OCI-LY7 (cell line): Measurements from ENCODE around the gene NSD1. TPM values are rescaled to one million over a fixed set of nuclear protein-coding genes. Genes with fewer than 3 reads are reported as not detected.

Experiments used
- BruUV-seq: library from RNA; stranded (reverse); fragments of 400-500 nt; replicated peaks from 2 replicates; lab custom pipeline; 2021; lab: Mats Ljungman, UMichigan
- CTCF ChIA-PET: fragments of 300-600 bp; sonication (Branson Sonifier 250); formaldehyde crosslinking; loops from one replicate; lab custom pipeline; 2022; ENCODE audit warnings: antibody characterized with exemption; ENCODE audit not compliant: unreplicated experiment; lab: Charles Lee
- POLR2A ChIA-PET: fragments of 300-600 bp; sonication (Branson Sonifier 250); formaldehyde crosslinking; loops from one replicate; lab custom pipeline; 2022; ENCODE audit warnings: antibody characterized with exemption; lab: Charles Lee
- DNase-seq: peaks from one replicate; pipeline ENCODE4 v3.0.0-alpha.2; 2015; ENCODE audit warnings: low spot score
- H2AFZ ChIP-seq: fragments of 200-600 bp; sonication (generic), shearing (Covaris generic); 2 replicates; pipeline ENCODE4 v1.6.1; 2014; ENCODE audit warnings: mild to moderate bottlenecking, antibody characterized with exemption, low read length, moderate library complexity
- H3K27ac ChIP-seq: fragments of 200-600 bp; sonication (generic); 2 replicates; pipeline ENCODE4 v1.5.1; 2014; ENCODE audit warnings: mixed run types, low read depth, mild to moderate bottlenecking, moderate library complexity, low read length, inconsistent platforms; ENCODE audit not compliant: poor library complexity, severe bottlenecking
- H3K36me3 ChIP-seq: fragments of 200-600 bp; sonication (generic); 2 replicates; pipeline ENCODE4 v1.6.1; 2014; ENCODE audit warnings: mild to moderate bottlenecking, antibody characterized with exemption, low read length, moderate library complexity, mixed read lengths; ENCODE audit not compliant: insufficient read depth
- H3K4me1 ChIP-seq: fragments of 200-600 bp; sonication (generic); 2 replicates; pipeline ENCODE4 v1.5.1; 2014; ENCODE audit warnings: mild to moderate bottlenecking, low read length; ENCODE audit not compliant: insufficient read depth, poor library complexity, severe bottlenecking
- H3K4me2 ChIP-seq: fragments of 200-600 bp; sonication (generic); 2 replicates; pipeline ENCODE4 v1.6.1; 2014; ENCODE audit warnings: mild to moderate bottlenecking, low read length
- H3K4me3 ChIP-seq: fragments of 200-600 bp; sonication (generic); 2 replicates; pipeline ENCODE4 v1.5.1; 2014; ENCODE audit warnings: mild to moderate bottlenecking, low read depth, low read length; ENCODE audit not compliant: poor library complexity, severe bottlenecking
- H3K79me2 ChIP-seq: fragments of 200-600 bp; sonication (generic); 2 replicates; pipeline ENCODE4 v1.6.1; 2016; ENCODE audit warnings: low read depth, mild to moderate bottlenecking, low read length, moderate library complexity, mixed read lengths; ENCODE audit not compliant: insufficient read depth
- H3K9me2 ChIP-seq: fragments of 200-600 bp; sonication (generic); 2 replicates; pipeline ENCODE4 v1.6.1; 2016; ENCODE audit warnings: mild to moderate bottlenecking, low read length, mixed read lengths; ENCODE audit not compliant: insufficient read depth
- H3K9me3 ChIP-seq: fragments of 200-600 bp; sonication (generic); 2 replicates; pipeline ENCODE4 v1.6.1; 2014; ENCODE audit warnings: mild to moderate bottlenecking, mixed run types, low read length, mixed read lengths
- H4K20me1 ChIP-seq: fragments of 200-600 bp; sonication (generic); 2 replicates; pipeline ENCODE4 v1.6.1; 2014; ENCODE audit warnings: mild to moderate bottlenecking, antibody characterized with exemption, low read length, moderate library complexity, mixed read lengths; ENCODE audit not compliant: insufficient read depth
- EZH2phosphoT487 ChIP-seq: fragments of 200-600 bp; sonication (generic); IDR thresholded peaks from 2 replicates; pipeline ENCODE4 v1.6.1; 2018; ENCODE audit warnings: low read depth, borderline replicate concordance, mild to moderate bottlenecking, mixed run types, antibody characterized with exemption, low read length, moderate library complexity, mixed read lengths
- intact Hi-C: fragments of 100-400 bp; cut with micrococcal nuclease; formaldehyde crosslinking; loops from one replicate; pipeline ENCODE4 v1.10.0; 2022; ENCODE audit not compliant: unreplicated experiment
- total RNA-seq, 2 experiments: library from RNA; depleted of rRNA in 1 of 2; stranded (reverse); fragments of >200 nt in 1 of 2; shearing (Covaris generic) in 1 of 2; gene quantifications; 2 replicates each; pipeline ENCODE4 v1.2.3, GENCODE V29; 2014 to 2022
- TF ChIP-seq, protein P1 (sequence below): fragments of 200-600 bp; sonication (generic); conservative IDR thresholded peaks from 2 replicates; pipeline ENCODE4 v1.5.1; 2014; ENCODE audit warnings: mild to moderate bottlenecking, antibody characterized with exemption, low read length, moderate library complexity, mixed read lengths

The NSD1 gene
- total RNA-seq, 2 experiments from 2014 or later: 64.3 to 142 TPM

DNA sequence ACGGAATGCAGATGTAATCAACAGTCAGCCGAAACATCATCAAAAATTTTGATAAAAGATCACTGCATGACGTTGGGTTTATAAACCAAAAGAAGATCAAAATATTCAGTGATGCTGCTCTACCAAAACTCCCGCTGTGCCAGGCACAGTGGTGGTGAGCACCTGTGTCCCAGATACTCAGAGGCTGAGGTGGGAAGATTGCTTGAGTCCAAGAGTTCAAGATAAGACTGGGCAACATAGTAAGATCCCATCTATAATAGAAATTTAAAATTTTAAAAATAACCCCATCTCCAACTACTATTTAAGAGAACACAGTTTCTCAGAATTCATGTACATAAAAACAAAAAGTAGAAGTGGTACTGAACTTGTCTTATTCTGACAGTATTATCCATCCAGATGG lies 214.1 kb downstream of the NSD1 start:
- Histone ChIP-seq H3K4me3 (no peak overlapping the region), H3K9me3 (no peaks in the 10 kb centered on the region), H3K27ac (no peak overlapping the region), H3K79me2 (peaks cover 78% of the 10 kb centered on the region), H3K4me2 (peak overlapping the region; percentile 8), H3K36me3 (peaks cover 58% of the 10 kb centered on the region), H3K9me2 (no peaks in the 10 kb centered on the region), H4K20me1 (peaks cover 11% of the 10 kb centered on the region; the same call in 1 of the 2 replicates), H2AFZ (no peak overlapping the region), H3K4me1 (peaks cover 37% of the 10 kb centered on the region)
- intact Hi-C loops: no loop called here
- BruUV-seq: no TSS peak
- TF ChIP-seq, protein P1, sequence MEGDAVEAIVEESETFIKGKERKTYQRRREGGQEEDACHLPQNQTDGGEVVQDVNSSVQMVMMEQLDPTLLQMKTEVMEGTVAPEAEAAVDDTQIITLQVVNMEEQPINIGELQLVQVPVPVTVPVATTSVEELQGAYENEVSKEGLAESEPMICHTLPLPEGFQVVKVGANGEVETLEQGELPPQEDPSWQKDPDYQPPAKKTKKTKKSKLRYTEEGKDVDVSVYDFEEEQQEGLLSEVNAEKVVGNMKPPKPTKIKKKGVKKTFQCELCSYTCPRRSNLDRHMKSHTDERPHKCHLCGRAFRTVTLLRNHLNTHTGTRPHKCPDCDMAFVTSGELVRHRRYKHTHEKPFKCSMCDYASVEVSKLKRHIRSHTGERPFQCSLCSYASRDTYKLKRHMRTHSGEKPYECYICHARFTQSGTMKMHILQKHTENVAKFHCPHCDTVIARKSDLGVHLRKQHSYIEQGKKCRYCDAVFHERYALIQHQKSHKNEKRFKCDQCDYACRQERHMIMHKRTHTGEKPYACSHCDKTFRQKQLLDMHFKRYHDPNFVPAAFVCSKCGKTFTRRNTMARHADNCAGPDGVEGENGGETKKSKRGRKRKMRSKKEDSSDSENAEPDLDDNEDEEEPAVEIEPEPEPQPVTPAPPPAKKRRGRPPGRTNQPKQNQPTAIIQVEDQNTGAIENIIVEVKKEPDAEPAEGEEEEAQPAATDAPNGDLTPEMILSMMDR: no peak
- no peak for TF ChIP-seq EZH2phosphoT487
- ChIA-PET CTCF (no interaction called here), POLR2A (no interaction called here)
- DNase-seq: no peak

DNA sequence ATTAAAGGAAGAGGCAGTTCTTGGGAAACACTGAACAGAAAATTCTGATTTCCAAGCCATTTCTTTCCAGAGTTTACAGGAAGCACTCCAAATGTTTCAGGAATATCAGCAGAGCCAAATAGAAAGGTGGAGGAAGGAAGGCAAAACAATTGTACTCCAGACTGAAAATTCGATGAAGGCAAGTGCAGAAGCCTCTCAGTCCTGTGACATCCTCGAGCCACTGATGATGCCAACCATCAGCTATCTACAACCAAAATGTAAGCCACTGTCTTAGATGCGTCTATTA lies 215.7 kb downstream of the NSD1 start:
- intact Hi-C loops: no loop called here

DNA sequence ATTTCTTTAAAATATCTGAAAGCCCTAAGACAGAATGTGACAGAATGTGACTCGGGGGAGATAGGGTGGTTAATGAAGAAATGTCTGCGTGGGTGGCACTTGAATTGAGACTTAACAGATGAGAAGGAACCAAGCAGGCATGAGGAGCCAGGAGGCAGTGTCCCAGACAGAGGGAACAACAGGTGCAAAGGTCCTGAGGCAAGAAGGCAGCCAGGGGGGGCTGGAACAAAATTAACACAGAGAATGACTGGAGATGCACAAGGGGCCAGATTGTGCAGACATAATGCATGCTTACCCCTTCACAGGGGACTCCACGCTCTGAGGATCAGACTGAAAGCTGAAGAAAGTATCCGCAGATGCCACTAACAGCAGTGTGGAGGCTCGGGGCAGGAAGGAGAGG lies 216.2 kb downstream of the NSD1 start:
- TF ChIP-seq EZH2phosphoT487: no peak
- TF ChIP-seq, protein P1: no peak
- H4K20me1 ChIP-seq: peaks cover 11% of the 10 kb centered on the region; the same call in 1 of the 2 replicates
- H3K27ac ChIP-seq: no peak overlapping the region
- POLR2A ChIA-PET: interaction anchor here (0.7 to 5.4 kb wide), 4 partner anchors 11 to 420 kb away, joined by 3 to 35 read pairs (median 3); no protein-coding TSS in a partner anchor
- intact Hi-C loops: loop anchor here (2.0 kb wide), 1 partner anchor 37 kb away; no protein-coding TSS in a partner anchor
- H3K4me3 ChIP-seq: peak overlapping the region; percentile 90
- peaks cover 41% of the 10 kb centered on the region for H3K36me3 ChIP-seq
- DNase-seq: no peak
- no peak overlapping the region for H2AFZ ChIP-seq
- peak overlapping the region; percentile 98 for H3K4me2 ChIP-seq
- H3K9me2 ChIP-seq: no peaks in the 10 kb centered on the region
- H3K79me2 ChIP-seq: peaks cover 60% of the 10 kb centered on the region
- H3K4me1 ChIP-seq: peaks cover 37% of the 10 kb centered on the region
- no TSS peak for BruUV-seq
- CTCF ChIA-PET: no interaction called here
- no peaks in the 10 kb centered on the region for H3K9me3 ChIP-seq

More for the DNA sequence above, 215.7 kb downstream of the NSD1 start:
- CTCF ChIA-PET: no interaction called here
- Histone ChIP-seq H3K27ac (no peak overlapping the region), H4K20me1 (peaks cover 11% of the 10 kb centered on the region; the same call in 1 of the 2 replicates), H3K9me2 (no peaks in the 10 kb centered on the region), H3K4me3 (peak overlapping the region; percentile 90), H3K9me3 (no peaks in the 10 kb centered on the region), H3K4me2 (peak overlapping the region; percentile 98), H3K79me2 (peaks cover 61% of the 10 kb centered on the region), H3K36me3 (peaks cover 43% of the 10 kb centered on the region), H3K4me1 (peaks cover 37% of the 10 kb centered on the region), H2AFZ (no peak overlapping the region)
- POLR2A ChIA-PET: interaction anchor here (0.7 to 5.4 kb wide), 3 partner anchors 12 to 78 kb away, joined by 3 to 35 read pairs (median 5); no protein-coding TSS in a partner anchor
- no TSS peak for BruUV-seq
- no peak for DNase-seq
- TF ChIP-seq, protein P1: no peak
- TF ChIP-seq EZH2phosphoT487: no peak

Other genes with a start within 250 kb of the NSD1 start
- gene HK3, start 234.4 kb upstream of the NSD1 start, total RNA-seq (2014; rRNA removed; shearing (Covaris generic)): 0.38 TPM in 1 of 2 replicates, not detected in the other
- gene HK3, start 234.4 kb upstream of the NSD1 start, total RNA-seq (2022): not detected in 2 replicates
- gene UIMC1, start 127.0 kb upstream of the NSD1 start, total RNA-seq (2014; rRNA removed; shearing (Covaris generic)): 42.7 and 58.4 TPM in 2 replicates
- 78.5 and 94.1 TPM in 2 replicates for gene UIMC1, start 127.0 kb upstream of the NSD1 start, total RNA-seq (2022)
- gene ZNF346, start 111.1 kb upstream of the NSD1 start, total RNA-seq (2014; rRNA removed; shearing (Covaris generic)): 31.8 and 36.6 TPM in 2 replicates
- 39.7 and 42.4 TPM in 2 replicates for gene ZNF346, start 111.1 kb upstream of the NSD1 start, total RNA-seq (2022)
- gene FGFR4, start 46.9 kb upstream of the NSD1 start, total RNA-seq (2014; rRNA removed; shearing (Covaris generic)): 0.39 and 1.2 TPM in 2 replicates
- gene FGFR4, start 46.9 kb upstream of the NSD1 start, total RNA-seq (2022): 3.5 and 4.5 TPM in 2 replicates
- 25.8 and 43.1 TPM in 2 replicates for gene RAB24, start 169.9 kb downstream of the NSD1 start, total RNA-seq (2014; rRNA removed; shearing (Covaris generic))
- gene RAB24, start 169.9 kb downstream of the NSD1 start, total RNA-seq (2022): 31.3 and 36.1 TPM in 2 replicates
- gene PRELID1, start 170.0 kb downstream of the NSD1 start, total RNA-seq (2014; rRNA removed; shearing (Covaris generic)): 217 and 249 TPM in 2 replicates
- gene PRELID1, start 170.0 kb downstream of the NSD1 start, total RNA-seq (2022): 203 and 232 TPM in 2 replicates
- 109 and 130 TPM in 2 replicates for gene MXD3, start 178.1 kb downstream of the NSD1 start, total RNA-seq (2014; rRNA removed; shearing (Covaris generic))
- 81.3 and 105 TPM in 2 replicates for gene MXD3, start 178.1 kb downstream of the NSD1 start, total RNA-seq (2022)
- gene LMAN2, start 217.9 kb downstream of the NSD1 start, total RNA-seq (2014; rRNA removed; shearing (Covaris generic)): 144 and 151 TPM in 2 replicates
- 103 and 116 TPM in 2 replicates for gene LMAN2, start 217.9 kb downstream of the NSD1 start, total RNA-seq (2022)
- gene RGS14, start 224.2 kb downstream of the NSD1 start, total RNA-seq (2014; rRNA removed; shearing (Covaris generic)): 33.0 and 43.3 TPM in 2 replicates
- gene RGS14, start 224.2 kb downstream of the NSD1 start, total RNA-seq (2022): 41.7 and 46.3 TPM in 2 replicates